ENCODE results near the gene ZNF511. TPM values are rescaled to one million over a fixed set of nuclear protein-coding genes. Genes with fewer than 3 reads are reported as not detected.

Gene ZNF511
- total RNA-seq, 1 donor from 2014 or later: 20.1 TPM

DNA sequence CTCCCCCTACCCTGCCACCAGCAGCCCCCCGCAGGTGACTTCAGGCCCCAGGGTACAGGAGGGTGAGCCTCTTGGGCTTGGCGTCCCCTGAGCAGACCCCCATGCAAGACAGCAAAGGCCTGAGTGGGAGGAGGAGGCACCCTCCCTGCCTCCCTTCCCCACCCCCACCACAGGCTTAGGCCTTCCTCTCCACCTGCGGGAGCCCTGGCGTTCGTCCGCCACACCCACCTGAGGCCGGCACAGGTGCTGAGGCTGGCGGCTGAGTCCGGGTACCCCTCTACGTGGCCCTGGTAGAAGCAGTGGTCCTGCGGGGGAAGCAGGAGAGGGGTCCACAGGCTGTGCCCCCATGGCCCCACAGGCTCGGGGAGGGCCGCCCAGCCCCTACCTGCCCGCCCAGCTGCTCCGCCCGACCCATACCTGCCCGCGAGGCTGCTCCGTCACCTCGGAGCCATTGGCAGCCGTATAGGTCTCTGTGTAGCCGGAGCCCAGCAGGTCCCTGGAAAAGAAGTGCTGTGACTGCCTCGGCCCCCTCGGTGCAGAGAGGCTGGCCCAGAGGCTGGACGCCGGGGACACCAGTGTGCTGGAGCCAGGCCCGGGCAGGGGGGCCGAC lies 35.1 kb upstream of the ZNF511 start:
- no peak for DNase-seq (ENCODE audit: extremely low read depth, low read depth, low spot score)

DNA sequence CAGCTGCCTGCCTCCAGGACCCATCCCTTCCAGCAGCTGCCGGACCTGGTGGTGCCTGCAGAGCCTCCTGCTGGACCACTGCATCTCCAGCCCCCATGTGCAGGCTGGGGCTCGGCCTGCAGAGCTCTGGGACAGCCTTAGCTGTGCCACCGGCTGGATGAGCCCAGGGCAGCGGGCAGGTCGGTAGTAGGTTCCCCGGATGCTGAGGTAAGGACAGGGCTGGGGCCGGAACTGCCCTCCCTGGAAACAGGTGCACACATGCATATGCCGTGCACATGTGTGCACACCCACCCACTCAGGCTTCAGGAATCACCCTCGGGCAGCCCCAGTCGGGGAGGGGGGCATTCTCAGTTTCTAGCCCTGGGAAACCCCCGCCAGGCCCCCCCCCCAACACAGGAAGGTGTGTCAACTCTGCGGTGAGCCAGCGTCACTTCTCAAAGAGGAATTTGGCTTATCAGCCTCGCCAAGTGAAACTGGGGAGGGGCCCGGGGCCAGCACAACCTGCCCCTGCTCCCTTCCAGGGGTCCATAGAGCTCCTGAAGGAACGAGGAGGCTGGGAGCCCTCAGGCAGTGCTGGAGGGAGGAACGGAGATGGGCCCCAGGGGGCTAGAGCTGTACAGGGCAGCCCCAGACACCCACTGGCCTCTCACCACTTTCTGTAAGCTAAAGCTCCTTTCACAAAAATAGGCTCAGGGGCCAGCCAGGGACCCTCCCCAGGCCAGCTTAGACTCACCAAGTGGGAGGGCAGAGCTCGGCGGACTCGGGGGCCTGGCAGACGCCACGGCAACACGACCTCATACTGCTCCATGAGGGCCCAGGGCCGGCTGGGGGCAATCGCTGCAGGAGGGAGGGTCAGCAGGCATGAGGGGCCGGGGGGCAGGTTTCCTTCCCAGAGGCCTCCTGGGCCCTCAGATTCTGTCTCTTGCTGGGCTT lies 33.7 kb upstream of the ZNF511 start:
- no peak for DNase-seq (ENCODE audit: extremely low read depth, low read depth, low spot score)

DNA sequence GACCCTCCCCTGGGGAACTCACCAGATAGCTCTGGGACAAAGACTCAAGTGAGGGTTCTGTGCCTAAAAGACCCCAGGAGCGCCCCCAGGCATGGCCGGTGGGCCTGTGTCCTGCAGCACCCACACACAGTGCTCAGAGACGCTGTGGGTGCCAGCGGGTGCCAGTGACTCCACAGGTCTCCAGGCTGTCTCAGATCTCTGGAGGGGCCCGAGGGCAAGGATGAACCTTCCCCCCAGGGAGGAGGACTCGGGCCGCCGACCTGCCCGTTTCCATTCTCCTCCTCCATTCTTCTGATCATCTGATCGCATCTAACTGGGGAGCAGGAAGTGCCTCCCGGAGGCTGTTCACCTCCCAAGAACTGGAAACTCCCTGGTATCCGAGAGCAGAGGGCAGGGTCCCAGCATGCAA lies 33.0 kb upstream of the ZNF511 start:
- no peak for DNase-seq (ENCODE audit: extremely low read depth, low read depth, low spot score)

DNA sequence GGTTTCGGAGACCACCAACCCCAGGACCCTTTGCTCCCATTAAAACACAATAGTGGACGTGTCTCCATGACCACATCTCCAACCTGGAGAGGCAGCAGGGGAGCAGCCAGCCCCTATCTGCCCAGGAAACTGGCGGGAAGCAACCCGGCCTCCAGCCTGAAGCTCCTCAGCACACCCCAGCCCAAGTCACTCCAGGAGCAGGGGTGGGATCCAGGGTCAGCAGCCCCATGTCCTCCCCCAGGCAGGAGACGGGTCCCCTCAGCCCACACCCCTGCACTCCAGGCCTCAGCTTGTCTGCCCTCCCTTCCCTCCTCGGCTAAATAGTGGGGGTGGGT lies 32.6 kb upstream of the ZNF511 start:
- no peak for DNase-seq (ENCODE audit: extremely low read depth, low read depth, low spot score)

DNA sequence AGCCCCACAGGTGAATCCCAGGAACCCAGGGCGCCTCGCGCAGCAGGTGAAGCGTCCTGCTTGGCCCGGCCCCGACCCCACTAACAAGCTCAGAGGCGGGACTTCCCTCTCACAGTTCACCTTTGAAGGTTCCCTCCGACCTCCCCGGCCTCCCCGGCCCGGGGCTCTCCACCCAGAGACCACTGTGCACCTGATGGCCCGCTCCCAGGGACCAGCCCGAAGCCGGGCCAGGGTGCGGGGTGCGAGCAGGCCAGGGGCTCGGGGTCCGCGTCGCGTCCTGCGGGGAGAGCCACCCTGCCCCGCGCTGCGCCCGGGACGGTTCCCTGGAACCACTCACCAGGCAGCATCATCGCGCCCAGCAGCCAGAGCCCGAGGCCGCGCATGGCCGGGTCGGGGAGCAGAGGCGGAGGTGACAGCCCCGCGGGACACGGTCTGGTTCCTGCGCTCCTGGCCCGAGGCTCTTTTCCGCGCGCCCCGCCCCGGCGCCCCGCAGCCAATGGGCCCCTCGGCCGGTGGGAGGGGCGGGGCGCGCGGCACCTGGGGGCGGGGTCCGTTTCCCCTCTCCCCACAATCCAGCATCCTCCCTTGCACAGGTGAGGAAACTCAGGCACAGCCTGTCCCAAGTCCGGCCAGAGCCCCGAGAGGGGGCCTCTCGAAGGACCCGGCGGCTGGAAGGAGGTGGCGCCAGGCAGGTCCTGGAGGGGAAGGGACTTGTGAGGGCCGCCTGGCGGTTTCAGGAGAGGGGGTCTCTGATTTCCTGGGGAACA lies 32.1 kb upstream of the ZNF511 start, which contains the start of gene ADAM8:
TSS of gene ADAM8 (minus strand) at position 434 of the 767 bp plus-strand sequence. CDS start at position 383, 51 bp downstream.
- DNase-seq (ENCODE audit: extremely low read depth, low read depth, low spot score): no peak

DNA sequence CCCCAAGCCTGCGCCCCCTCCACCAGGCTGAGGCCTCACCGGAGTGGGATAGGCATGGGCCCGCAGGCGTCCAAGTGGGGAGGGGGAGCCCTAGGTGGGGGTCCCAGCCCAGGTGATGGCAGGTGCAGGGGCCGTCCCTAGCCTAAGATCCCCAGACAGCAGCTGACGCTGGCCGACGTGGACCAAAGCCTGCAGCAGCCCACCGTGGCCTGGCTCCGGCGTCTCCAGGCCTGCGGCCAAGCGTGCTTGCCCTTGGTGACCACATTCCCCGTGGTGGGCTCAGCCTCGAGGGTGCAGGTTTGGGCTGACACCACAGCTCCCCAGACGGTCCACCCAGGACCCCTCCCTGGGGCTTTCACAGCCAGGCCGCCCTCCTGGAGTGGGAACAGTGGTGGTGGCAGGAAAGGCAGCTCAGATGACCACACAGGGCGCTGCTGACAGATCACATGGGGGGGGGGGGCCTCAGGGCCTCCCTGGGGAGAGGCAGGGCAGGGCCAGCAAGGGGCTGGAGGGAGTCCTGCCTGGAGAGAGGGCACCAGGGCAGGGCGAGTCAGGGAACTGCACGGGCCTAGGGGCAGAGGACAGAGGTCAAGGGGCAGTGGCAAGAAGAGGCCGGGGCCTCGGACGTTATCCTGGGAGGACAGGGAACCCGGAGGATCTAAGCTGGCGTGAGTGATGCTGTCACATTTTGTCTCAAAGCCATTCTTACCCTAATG lies 31.3 kb upstream of the ZNF511 start:
- no peak for DNase-seq (ENCODE audit: extremely low read depth, low read depth, low spot score)

DNA sequence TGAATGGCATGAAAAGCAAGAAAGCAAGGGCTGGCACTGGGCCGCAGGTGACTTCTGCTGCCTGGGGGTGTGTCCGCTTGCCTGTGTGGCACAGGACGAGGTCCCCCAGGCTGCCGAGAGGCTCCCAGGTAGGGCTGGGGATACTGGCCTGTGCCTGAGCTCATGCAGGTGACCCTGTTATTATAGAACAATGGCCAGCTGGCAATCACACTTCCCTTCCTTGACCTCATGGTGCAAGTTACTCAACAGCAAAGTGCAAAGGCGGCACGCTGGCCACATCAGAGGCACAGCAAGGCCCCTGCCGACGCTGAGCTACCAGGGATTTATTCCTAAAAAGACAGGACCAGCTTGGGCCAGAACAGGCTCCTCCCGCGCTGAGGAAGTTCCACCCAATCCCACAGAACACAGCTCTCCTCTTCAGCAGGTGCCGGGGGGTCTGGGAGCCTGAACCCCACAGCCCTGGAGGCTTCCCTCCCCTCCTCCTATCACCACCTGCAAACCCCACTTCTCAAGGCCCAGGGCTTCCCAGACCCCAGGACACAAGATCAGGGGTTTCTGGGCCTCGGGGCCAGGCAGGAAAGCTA lies 30.6 kb upstream of the ZNF511 start:
- DNase-seq (ENCODE audit: extremely low read depth, low read depth, low spot score): no peak

DNA sequence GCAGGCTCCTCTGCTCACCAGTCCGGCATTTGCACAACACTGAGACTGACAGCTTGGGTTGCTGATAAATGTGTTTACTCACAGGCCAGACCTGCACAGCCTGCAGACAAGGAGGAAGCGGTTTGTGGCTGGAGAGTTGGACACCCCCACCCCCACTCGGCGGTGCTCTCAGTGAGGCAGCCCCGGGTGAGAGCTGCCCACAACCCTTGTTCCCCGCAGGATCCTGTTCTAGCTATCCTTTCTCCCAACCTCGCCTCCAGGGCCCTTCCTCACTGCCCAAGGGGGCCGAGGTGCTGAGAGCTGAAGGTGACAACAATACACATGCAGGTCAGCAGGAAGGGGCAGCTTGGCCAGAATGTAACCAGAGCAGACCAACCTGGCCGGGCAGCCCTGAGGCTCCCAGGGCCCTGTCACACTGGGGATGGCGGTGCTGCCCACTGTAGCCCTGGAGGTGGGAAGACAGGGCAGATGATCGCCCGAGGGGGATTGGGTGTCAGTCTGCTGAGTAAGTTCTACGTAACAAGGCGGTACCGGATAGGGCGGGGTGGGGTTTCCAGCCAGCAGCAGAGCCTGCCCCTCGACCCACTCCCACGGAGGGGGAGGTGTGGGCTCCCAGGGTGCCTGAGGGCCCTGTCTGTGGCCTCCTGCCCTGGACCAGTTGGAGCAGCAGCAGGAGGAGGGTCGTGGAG lies 30.0 kb upstream of the ZNF511 start:
- DNase-seq (ENCODE audit: extremely low read depth, low read depth, low spot score): no peak

DNA sequence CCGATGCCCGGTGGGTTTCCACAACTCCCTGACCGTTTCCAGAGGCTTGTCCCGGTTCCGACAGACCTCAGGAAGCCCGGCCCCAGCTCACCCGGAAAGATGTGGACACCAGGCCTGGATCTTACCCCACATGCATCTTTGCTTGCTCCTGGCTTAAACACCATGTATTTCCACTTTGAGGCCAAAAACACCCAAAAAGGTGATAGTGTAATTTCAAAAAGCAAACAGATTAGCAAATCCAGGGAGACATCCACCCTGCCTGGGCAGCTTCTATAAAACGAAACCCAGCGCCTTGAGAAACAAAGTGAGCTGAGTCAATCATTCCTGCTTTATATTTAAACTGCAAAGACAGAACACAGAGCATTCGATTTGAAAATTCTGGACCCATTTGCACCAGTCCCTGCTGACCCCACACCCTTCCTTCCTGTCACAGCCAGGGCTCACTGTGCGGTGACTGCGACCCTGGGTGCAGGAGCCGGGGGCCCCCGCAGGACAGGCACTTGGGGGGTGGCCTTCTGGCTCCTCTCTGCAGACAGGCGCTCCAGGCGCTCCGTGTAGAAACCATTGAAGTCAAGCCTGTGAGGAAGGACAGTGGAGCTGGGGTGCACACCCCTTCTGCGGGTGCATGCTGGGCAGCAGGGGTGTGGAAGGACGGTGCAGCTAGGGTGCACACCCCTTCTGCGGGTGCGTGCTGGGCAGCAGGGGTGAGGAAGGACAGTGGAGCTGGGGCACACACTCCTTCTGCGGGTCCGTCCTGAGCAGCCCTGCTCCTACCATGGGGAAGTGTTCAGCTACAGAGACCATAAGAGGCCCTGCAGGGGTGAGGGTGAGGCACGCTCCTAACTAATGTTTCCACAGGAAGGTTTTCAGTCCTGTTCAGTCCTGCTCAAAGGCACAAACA lies 29.1 kb upstream of the ZNF511 start:
- no peak for DNase-seq (ENCODE audit: extremely low read depth, low read depth, low spot score)

DNA sequence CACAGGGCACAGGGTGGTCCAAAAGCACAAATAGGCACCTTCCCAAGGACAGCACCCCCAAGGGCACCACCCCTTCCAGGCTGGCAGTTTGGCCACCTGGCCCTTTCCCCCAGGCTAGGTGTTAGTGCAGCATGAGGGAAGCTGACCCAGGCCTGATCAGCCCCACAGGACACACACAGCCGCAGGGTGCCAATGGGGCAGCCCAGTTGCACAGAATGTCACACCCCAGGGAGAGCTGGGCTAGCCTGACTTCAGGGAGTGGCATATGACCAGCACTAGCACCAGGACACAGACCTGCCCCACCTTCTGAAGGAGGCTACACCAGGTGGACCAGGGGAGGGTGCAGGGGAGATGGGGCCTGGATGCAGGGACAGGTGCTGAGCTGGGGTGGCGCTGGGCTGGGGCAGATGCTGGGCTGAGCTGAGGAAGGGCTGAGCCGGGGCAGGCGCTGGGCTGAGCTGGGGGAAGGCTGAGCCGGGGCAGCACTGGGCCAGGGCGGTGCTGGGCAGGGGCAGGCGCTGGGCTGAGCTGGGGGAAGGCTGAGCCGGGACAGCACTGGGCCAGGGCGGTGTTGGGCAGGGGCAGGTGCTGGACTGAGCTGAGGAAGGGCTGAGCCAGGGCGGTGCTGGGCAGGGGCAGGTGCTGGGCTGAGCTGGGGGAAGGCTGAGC lies 28.2 kb upstream of the ZNF511 start:
- no peak for DNase-seq (ENCODE audit: extremely low read depth, low read depth, low spot score)

DNA sequence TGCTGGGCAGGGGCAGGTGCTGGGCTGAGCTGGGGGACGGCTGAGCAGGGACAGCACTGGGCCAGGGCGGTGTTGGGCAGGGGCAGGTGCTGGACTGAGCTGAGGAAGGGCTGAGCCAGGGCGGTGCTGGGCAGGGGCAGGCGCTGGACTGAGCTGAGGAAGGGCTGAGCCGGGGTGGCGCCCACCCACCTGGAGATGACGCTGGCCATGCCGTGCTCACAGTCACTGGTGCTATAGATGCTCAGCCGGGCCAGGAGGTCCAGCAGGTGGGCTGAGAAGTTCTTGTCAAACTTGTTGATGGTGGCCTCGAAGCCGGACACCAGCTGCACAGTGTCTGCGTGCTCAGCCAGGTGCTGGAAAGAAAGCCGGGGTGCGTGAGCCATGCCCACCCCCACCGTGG lies 27.6 kb upstream of the ZNF511 start:
- no peak for DNase-seq (ENCODE audit: extremely low read depth, low read depth, low spot score)

DNA sequence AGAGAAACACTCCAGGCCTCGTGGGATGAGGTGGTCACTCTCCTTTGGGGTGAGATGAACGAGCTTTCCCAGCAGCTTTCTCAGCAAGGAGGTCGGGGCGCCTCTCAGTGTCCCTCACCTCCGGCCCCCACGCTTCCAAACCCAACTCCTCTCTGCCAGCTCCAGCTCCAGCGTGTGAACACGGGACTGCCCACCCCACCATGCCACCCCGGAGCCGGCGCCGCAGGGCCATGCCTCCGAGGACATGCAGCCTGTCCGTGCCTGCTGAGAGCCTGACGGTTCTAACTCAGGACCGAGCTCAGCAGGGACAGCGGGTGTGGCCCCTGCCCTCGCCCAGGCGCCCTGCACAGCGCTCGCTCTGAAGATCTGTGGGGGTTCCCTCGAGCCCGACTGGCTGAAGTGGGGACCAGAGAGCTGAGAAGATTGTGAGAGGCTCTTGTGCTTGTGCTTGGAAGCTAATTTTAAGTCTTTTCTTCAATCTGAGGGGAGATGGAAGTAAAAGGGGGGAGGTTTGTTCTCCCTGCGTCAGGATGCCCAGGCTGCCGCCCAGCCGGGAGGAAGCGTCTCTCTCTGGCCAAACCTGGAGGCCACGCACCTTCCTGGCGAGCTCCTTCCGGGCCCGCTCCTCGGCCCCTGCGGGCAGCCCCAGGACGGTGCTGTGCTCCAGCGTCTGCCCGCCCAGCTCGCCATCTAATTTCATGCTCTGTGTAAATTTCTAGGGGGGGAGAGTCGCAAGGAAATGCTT lies 26.9 kb upstream of the ZNF511 start:
- no peak for DNase-seq (ENCODE audit: extremely low read depth, low read depth, low spot score)

DNA sequence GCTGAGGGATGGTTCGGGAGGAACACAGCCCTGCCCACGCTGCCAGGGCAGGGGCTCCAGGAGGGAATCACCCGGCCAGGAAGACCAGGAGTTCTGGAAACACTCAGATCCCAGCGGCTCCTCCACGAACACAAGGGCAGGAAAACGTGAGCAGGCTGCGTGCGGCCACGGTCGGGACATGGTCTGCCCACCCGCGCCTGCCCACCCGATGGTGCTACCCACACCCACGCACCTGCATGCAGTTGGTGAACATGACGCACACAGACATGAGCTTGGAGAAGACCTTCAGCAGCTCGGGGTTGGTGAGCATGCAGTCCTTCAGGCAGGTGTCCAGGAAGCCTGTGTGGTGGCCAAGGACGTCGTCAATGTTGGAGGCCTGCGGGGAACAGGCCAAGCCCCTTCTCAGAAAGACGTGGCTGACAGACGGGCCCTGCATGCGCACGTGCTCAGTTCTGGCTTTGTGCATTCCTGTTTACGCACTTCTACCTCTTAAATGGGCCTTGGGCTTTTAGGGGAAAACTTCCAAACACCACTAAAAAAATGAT lies 25.8 kb upstream of the ZNF511 start:
- no peak for DNase-seq (ENCODE audit: extremely low read depth, low read depth, low spot score)

DNA sequence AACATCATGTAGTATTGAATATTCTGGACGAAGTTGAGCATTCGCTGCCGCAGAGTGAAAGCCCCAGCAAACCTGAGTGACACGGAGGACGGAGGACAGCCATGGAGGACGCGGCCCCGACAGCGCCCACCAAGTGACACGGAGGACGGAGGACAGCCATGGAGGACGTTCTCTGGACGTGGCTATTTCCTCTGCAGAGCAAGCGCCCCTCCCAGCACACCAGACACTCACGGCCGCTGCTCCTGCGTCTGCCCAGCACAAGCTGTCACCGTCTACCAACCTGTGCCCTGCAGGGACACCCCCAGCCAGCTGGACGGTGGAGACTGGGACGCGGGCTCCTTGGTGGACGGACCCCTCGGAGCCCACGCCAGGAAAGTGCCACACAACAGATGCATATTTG lies 24.8 kb upstream of the ZNF511 start:
- DNase-seq (ENCODE audit: extremely low read depth, low read depth, low spot score): no peak

DNA sequence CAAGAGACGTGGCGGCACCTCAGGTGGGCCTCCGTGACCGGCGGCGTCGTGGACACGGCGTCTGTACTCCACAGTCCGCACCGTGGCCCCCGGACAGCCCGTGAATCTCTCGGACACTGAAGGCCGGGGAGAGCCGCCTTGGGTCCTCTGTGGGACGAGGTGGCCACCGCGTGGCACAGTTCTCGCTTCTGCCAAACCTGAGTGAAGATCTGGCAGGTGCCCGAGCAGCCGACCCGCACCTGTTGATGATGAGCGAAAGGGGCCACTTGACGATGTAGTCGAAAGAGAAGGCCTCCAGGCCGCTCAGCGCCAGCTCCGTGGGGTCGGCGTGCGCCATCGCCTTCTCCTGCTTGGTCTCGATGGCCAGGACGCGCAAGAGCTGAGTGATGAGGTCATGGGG lies 23.5 kb upstream of the ZNF511 start:
- no peak for DNase-seq (ENCODE audit: extremely low read depth, low read depth, low spot score)

DNA sequence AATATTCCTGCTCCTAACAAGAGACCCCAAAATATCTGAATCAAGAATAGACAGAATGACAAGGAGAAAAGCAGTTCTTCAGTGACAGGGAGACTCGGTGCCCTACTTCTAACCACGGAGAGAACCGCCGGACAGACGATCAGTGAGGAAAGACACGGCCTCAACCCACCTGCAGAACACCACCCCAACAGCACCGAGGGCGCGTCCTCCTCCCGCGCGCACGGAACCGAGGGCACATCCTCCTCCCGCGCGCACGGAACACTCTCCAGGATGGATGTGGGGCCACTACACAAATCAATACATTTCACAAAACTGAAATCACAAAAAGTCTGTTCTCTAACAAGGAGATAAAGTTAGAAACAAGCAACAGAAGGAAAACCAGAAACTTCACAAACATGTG lies 22.3 kb upstream of the ZNF511 start:
- no peak for DNase-seq (ENCODE audit: extremely low read depth, low read depth, low spot score)

DNA sequence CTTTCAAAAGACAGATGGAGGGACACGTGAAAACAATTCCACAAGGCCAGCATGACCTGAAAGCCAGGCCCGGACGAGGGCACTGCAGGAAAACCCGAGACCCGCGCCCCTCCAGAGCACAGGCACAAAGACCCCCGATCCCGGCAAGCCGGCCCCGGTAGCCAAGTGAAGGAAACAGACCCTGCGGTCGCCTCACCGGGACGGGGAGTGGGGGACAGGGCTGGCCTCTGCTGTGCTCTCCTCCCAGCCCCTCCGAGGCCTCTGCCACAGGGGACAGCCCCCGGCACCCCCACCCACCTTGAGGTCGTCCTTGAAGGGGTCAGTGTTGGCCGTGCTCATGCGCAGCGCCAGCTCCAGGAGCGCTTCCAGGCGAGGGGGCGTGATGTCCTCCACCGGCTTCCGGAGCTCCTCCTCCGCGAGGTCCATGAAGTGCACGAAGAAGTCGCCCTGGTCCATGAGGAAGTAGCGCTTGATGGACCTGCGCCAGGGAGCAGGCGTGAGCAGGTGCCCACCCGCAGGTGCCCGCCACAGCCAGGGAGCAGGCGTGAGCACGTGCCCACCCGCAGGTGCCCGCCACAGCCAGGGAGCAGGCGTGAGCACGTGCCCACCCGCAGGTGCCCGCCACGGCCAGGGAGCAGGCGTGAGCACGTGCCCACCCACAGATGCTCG lies 20.7 kb upstream of the ZNF511 start:
- no peak for DNase-seq (ENCODE audit: extremely low read depth, low read depth, low spot score)

Measured in glomerular endothelial cell (primary cell).